Measurements from ENCODE around the gene SH3GL3.
A peak's percentile ranks its signal among the peaks of the same experiment; 100 is the strongest.

The SH3GL3 gene

DNA sequence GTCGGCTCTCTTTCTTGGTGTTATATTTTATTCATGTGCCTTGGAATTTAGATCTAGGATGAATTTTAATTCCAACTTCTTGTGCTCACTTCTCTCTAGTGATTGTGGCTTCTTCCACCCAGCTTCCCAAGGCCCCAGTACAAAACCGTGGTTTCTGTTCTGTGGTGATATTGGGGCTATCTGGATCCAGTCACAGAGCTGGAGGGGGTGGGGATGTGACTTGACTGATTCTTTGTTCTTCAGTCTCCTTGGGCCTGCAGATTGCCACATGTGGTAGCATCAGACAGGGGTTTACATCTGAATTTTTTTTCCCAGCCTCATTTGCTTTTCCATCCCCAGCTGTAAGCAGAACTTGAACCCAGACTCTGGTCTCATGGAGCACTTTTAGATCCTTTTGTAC lies 108.2 kb downstream of the SH3GL3 start:
- ATAC-seq (ENCODE audit: low read depth) (no peak), DNase-seq (ENCODE audit: low spot score) (no peak)
- Histone ChIP-seq H3K4me1 (ENCODE audit: insufficient read depth, poor library complexity, severe bottlenecking) (no peaks in the 10 kb centered on the region), H3K27me3 (ENCODE audit: insufficient read depth, poor library complexity, severe bottlenecking) (no peaks in the 10 kb centered on the region), H3K9me3 (ENCODE audit: severe bottlenecking) (no peaks in the 10 kb centered on the region), H3K4me3 (ENCODE audit: severe bottlenecking) (no peak overlapping the region), H3K27ac (ENCODE audit: poor library complexity, severe bottlenecking) (no peak overlapping the region), H3K36me3 (ENCODE audit: low read depth) (no peaks in the 10 kb centered on the region)
- TF ChIP-seq, protein P1, sequence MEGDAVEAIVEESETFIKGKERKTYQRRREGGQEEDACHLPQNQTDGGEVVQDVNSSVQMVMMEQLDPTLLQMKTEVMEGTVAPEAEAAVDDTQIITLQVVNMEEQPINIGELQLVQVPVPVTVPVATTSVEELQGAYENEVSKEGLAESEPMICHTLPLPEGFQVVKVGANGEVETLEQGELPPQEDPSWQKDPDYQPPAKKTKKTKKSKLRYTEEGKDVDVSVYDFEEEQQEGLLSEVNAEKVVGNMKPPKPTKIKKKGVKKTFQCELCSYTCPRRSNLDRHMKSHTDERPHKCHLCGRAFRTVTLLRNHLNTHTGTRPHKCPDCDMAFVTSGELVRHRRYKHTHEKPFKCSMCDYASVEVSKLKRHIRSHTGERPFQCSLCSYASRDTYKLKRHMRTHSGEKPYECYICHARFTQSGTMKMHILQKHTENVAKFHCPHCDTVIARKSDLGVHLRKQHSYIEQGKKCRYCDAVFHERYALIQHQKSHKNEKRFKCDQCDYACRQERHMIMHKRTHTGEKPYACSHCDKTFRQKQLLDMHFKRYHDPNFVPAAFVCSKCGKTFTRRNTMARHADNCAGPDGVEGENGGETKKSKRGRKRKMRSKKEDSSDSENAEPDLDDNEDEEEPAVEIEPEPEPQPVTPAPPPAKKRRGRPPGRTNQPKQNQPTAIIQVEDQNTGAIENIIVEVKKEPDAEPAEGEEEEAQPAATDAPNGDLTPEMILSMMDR (IDR thresholded peaks at IDR 0.05; ENCODE audit: poor library complexity, severe bottlenecking): no peak

DNA sequence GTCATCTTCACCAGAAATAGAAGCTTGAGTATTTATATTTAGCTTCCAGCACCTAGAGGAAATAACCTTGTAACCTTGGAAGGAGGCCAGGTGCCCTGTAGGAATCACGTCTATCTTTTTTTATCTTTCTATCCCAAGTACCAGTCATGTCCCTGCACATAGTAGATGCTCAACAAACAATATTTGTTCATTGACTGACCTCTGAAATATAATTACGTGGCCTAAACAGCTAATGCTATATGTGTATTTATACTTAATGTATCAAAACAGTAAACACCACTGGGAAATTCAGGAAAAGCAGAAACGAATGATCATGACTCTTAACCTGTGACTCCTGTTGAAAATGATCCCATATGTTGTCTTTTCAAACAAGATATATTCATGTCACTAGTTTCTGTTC lies 108.9 kb downstream of the SH3GL3 start:
- Histone ChIP-seq H3K36me3 (ENCODE audit: low read depth) (no peaks in the 10 kb centered on the region), H3K4me3 (ENCODE audit: severe bottlenecking) (no peak overlapping the region), H3K27ac (ENCODE audit: poor library complexity, severe bottlenecking) (no peak overlapping the region), H3K4me1 (ENCODE audit: insufficient read depth, poor library complexity, severe bottlenecking) (no peaks in the 10 kb centered on the region), H3K27me3 (ENCODE audit: insufficient read depth, poor library complexity, severe bottlenecking) (no peaks in the 10 kb centered on the region), H3K9me3 (ENCODE audit: severe bottlenecking) (no peaks in the 10 kb centered on the region)
- ATAC-seq (ENCODE audit: low read depth): no peak
- TF ChIP-seq, protein P1 (IDR thresholded peaks at IDR 0.05; ENCODE audit: poor library complexity, severe bottlenecking): no peak
- no peak for DNase-seq (ENCODE audit: low spot score)

DNA sequence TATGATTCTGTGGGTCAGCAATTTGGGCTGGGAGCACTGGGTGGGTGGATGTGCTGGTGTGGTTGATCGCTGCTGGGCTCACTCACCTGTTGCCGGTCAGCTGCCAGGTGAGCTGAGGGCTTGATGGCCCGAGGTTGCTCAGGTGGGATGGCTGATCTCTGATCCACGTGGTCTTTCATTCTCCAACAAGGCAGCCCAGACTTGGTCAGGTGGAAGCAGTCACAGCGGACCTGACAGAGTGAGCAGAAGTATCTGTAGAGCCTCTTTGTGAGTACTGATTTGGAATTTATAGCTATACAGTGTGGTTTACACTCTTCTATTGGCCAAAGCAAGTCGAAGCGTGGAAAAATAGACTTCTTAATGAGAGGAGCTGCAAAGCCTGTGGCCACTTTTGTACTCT lies 109.6 kb downstream of the SH3GL3 start:
- H3K36me3 ChIP-seq (ENCODE audit: low read depth): no peaks in the 10 kb centered on the region
- no peaks in the 10 kb centered on the region for H3K27me3 ChIP-seq (ENCODE audit: insufficient read depth, poor library complexity, severe bottlenecking)
- H3K4me1 ChIP-seq (ENCODE audit: insufficient read depth, poor library complexity, severe bottlenecking): no peaks in the 10 kb centered on the region
- ATAC-seq (ENCODE audit: low read depth) (no peak), DNase-seq (ENCODE audit: low spot score) (no peak)
- H3K4me3 ChIP-seq (ENCODE audit: severe bottlenecking): no peak overlapping the region
- no peak overlapping the region for H3K27ac ChIP-seq (ENCODE audit: poor library complexity, severe bottlenecking)
- TF ChIP-seq, protein P1 (IDR thresholded peaks at IDR 0.05; ENCODE audit: poor library complexity, severe bottlenecking): no peak
- H3K9me3 ChIP-seq (ENCODE audit: severe bottlenecking): no peaks in the 10 kb centered on the region

- Histone ChIP-seq H3K4me1 (ENCODE audit: insufficient read depth, poor library complexity, severe bottlenecking) (no peaks in the 10 kb centered on the region), H3K27ac (ENCODE audit: poor library complexity, severe bottlenecking) (no peak overlapping the region), H3K36me3 (ENCODE audit: low read depth) (no peaks in the 10 kb centered on the region), H3K9me3 (ENCODE audit: severe bottlenecking) (no peaks in the 10 kb centered on the region), H3K27me3 (ENCODE audit: insufficient read depth, poor library complexity, severe bottlenecking) (no peaks in the 10 kb centered on the region), H3K4me3 (ENCODE audit: severe bottlenecking) (no peak overlapping the region)
- DNase-seq (ENCODE audit: low spot score) (no peak), ATAC-seq (ENCODE audit: low read depth) (no peak)
- TF ChIP-seq, protein P1 (IDR thresholded peaks at IDR 0.05; ENCODE audit: poor library complexity, severe bottlenecking): no peak
Measured at GRCh38 chr15:83558146-83558545, 111.0 kb downstream of the SH3GL3 start.

GRCh38 chr15:83559310-83559966 lies 112.3 kb downstream of the SH3GL3 start:
- TF ChIP-seq, protein P1 (IDR thresholded peaks at IDR 0.05; ENCODE audit: poor library complexity, severe bottlenecking): peak; percentile 99
- DNase-seq (ENCODE audit: low spot score) (no peak), ATAC-seq (ENCODE audit: low read depth) (peak; percentile 94)
- H3K27me3 ChIP-seq (ENCODE audit: insufficient read depth, poor library complexity, severe bottlenecking): no peaks in the 10 kb centered on the region
- H3K36me3 ChIP-seq (ENCODE audit: low read depth): no peaks in the 10 kb centered on the region
- H3K27ac ChIP-seq (ENCODE audit: poor library complexity, severe bottlenecking): no peak overlapping the region
- no peak overlapping the region for H3K4me3 ChIP-seq (ENCODE audit: severe bottlenecking)
- H3K9me3 ChIP-seq (ENCODE audit: severe bottlenecking): no peaks in the 10 kb centered on the region
- no peaks in the 10 kb centered on the region for H3K4me1 ChIP-seq (ENCODE audit: insufficient read depth, poor library complexity, severe bottlenecking)
